Measurements from ENCODE around the gene GSN. TPM values are rescaled to one million over a fixed set of nuclear protein-coding genes. Genes with fewer than 3 reads are reported as not detected.

Gene GSN
- total and polyA plus RNA-seq, 2 of the 13 experiments (the other 11 are each of a cell fraction or from before 2014, with no cell fraction given): 294 to 307 TPM

DNA sequence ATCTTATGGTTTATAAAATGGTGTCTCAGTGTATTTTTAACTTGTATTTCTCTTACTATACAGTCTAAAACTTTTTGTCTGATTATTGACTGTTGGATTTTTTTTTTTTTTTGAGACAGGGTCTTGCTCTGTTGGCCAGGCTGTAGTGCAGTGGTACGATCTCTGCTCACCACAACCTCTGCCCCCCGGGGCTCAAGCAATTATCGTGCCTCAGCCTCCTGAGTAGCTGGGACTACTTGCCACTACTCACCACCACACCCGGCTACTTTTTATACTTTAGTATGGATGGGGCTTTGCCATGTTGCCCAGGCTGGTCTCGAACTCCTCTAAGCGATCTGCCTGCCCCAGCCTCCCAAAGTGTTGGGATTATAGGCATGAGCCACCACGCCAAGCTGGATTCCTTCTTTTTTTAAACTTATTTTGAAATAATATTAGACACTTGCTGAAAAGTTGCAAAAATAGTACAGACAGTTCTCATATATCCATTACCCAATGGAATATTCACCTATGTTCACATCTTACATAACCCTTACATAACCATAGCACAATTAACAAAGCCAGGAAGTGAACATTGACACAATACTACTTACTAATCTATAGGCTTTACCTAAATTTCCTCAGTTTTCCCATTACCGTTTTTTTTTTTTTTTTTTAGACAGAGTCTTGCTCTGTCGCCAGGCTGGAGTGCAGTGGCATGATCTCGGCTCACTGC is 54.9 kb downstream of the GSN start (continued):
- TF ChIP-seq ZHX2 (IDR thresholded peaks at IDR 0.05; ENCODE audit: low read depth): no peak
- no peak for TF ChIP-seq ZHX2 (CRISPR knock-in tag; IDR thresholded peaks at IDR 0.05; ENCODE audit: borderline replicate concordance)
- TF ChIP-seq HMG20B (CRISPR knock-in tag; conservative IDR thresholded peaks at IDR 0.05): no peak
- TF ChIP-seq ZNF850 (CRISPR knock-in tag; conservative IDR thresholded peaks at IDR 0.05): no peak
- no peak for TF ChIP-seq FOXA3 (CRISPR knock-in tag; IDR thresholded peaks at IDR 0.05)
- TF ChIP-seq, protein P1, sequence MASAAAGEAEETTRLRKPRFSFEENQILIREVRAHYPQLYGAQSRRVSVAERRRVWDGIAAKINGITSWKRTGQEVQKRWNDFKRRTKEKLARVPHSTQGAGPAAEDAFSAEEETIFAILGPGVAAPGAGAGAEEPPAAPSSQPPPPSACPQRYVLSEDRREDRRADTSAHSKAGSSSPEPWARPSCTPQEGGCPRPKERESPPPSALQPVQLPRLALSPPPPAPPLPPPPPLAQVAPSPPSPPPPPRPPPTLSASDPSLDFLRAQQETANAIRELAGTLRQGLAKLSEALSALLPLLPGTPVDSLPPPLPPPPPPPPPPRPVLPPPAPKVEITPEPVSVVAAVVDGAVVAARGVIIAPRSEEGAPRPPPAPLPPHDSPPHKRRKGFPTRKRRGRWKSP (CRISPR knock-in tag; IDR thresholded peaks at IDR 0.05): 0 out of 2 replicates have a peak, but pooled peaks have one; percentile 35
- TF ChIP-seq, protein P2, sequence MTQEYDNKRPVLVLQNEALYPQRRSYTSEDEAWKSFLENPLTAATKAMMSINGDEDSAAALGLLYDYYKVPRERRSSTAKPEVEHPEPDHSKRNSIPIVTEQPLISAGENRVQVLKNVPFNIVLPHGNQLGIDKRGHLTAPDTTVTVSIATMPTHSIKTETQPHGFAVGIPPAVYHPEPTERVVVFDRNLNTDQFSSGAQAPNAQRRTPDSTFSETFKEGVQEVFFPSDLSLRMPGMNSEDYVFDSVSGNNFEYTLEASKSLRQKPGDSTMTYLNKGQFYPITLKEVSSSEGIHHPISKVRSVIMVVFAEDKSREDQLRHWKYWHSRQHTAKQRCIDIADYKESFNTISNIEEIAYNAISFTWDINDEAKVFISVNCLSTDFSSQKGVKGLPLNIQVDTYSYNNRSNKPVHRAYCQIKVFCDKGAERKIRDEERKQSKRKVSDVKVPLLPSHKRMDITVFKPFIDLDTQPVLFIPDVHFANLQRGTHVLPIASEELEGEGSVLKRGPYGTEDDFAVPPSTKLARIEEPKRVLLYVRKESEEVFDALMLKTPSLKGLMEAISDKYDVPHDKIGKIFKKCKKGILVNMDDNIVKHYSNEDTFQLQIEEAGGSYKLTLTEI (CRISPR knock-in tag; conservative IDR thresholded peaks at IDR 0.05): no peak
- no peak for TF ChIP-seq RORA (CRISPR knock-in tag; IDR thresholded peaks at IDR 0.05)
- no peak for TF ChIP-seq SRSF4 (IDR thresholded peaks at IDR 0.05; ENCODE audit: low read depth, low read length, poor library complexity, severe bottlenecking)
- TF ChIP-seq TERF1 (CRISPR knock-in tag; IDR thresholded peaks at IDR 0.05): no peak
- TF ChIP-seq, protein P3, sequence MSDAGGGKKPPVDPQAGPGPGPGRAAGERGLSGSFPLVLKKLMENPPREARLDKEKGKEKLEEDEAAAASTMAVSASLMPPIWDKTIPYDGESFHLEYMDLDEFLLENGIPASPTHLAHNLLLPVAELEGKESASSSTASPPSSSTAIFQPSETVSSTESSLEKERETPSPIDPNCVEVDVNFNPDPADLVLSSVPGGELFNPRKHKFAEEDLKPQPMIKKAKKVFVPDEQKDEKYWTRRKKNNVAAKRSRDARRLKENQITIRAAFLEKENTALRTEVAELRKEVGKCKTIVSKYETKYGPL (CRISPR knock-in tag; IDR thresholded peaks at IDR 0.05): peak; percentile 86
- TF ChIP-seq ZNF841 (CRISPR knock-in tag; IDR thresholded peaks at IDR 0.05; ENCODE audit: borderline replicate concordance): no peak
- no peak for TF ChIP-seq ZNF770 (CRISPR knock-in tag; IDR thresholded peaks at IDR 0.05)
- TF ChIP-seq MTF1 (CRISPR knock-in tag; IDR thresholded peaks at IDR 0.05): no peak
- TF ChIP-seq HNRNPLL (IDR thresholded peaks at IDR 0.05; ENCODE audit: low read depth, low read length, poor library complexity, severe bottlenecking): no peak

Measured in HepG2 (cell line).